HUES48 (cell line): ENCODE data around the gene DPM2.

Experiments
- H3K27ac ChIP-seq: one replicate; pipeline ENCODE4 v1.7.0; 2013; ENCODE audit warnings: low read depth, low read length, inconsistent platforms
- H3K27me3 ChIP-seq: 2 replicates; pipeline ENCODE4 v1.6.1; 2013; ENCODE audit warnings: mild to moderate bottlenecking, low read length; ENCODE audit not compliant: control insufficient read depth, insufficient read depth
- H3K36me3 ChIP-seq: 2 replicates; pipeline ENCODE4 v1.6.1; 2013; ENCODE audit warnings: low read length; ENCODE audit not compliant: control insufficient read depth, insufficient read depth
- H3K4me1 ChIP-seq: 2 replicates; pipeline ENCODE4 v1.6.1; 2013; ENCODE audit warnings: mild to moderate bottlenecking, low read length; ENCODE audit not compliant: control insufficient read depth, insufficient read depth
- H3K4me3 ChIP-seq: 2 replicates; pipeline ENCODE4 v1.5.1; 2013; ENCODE audit warnings: mild to moderate bottlenecking, low read depth, low read length
- H3K9ac ChIP-seq: 2 replicates; pipeline ENCODE4 v1.6.1; 2013; ENCODE audit warnings: mild to moderate bottlenecking, low read depth, low read length, moderate library complexity
- H3K9me3 ChIP-seq: 2 replicates; pipeline ENCODE4 v1.6.1; 2013; ENCODE audit warnings: low read length; ENCODE audit not compliant: control insufficient read depth, insufficient read depth

Gene DPM2

GRCh38 chr9:127971357-127972235 is 33.9 kb upstream of the DPM2 start:
- H3K4me1 ChIP-seq, result peaks cover 31% of the 10 kb centered on the region
- no peak overlapping the region; the same call in 1 of the 2 replicates for H3K9ac ChIP-seq
- H3K27ac ChIP-seq, result peak overlapping the region; percentile 72
- H3K4me3 ChIP-seq, result no peak overlapping the region
- no peaks in the 10 kb centered on the region for H3K27me3 ChIP-seq
- H3K9me3 ChIP-seq, result no peaks in the 10 kb centered on the region
- no peaks in the 10 kb centered on the region for H3K36me3 ChIP-seq

- H3K4me3 ChIP-seq, result no peak overlapping the region
- peak overlapping the region; percentile 72 for H3K27ac ChIP-seq
- H3K36me3 ChIP-seq, result no peaks in the 10 kb centered on the region
- no peaks in the 10 kb centered on the region for H3K27me3 ChIP-seq
- no peaks in the 10 kb centered on the region for H3K9me3 ChIP-seq
- H3K9ac ChIP-seq, result no peak overlapping the region; the same call in 1 of the 2 replicates
- peaks cover 33% of the 10 kb centered on the region for H3K4me1 ChIP-seq
These were observed 33.0 kb upstream of the DPM2 start for GRCh38 chr9:127970401-127971313.

DNA sequence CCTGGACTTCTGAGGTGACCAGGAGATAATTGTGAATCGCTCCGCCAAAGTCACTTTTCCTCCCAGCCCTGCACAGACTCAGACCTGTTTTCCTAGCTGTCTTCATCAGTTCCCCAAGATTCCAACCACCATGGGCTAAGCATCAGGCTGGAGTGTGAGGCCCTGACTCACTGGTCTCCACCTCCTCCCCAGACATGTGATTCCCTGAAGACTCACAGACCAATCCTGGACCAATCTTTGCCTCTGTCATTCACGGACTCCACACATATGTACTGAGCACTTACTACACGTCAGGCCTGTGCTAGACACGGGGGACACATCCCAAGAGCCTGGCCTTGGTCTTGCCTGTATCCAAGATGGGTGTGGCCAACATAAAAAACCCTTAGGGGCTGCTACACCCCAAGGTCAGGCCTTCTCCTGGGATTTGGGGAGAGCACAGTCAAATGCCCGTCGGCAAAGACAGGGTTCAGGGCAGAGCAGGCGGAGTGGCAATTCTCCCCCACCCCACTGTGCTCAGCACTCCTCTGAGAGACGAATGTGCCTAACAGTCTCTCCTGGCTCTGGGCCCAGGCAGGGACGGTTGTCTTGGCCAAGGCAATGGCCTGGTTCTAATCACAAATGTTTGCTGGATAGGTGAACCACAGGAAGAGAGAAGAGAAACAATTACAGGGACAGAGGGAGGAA is 31.2 kb upstream of the DPM2 start:
- H3K9ac ChIP-seq, result no peak overlapping the region
- no peaks in the 10 kb centered on the region for H3K36me3 ChIP-seq
- H3K4me3 ChIP-seq, result no peak overlapping the region
- H3K9me3 ChIP-seq, result no peaks in the 10 kb centered on the region
- no peaks in the 10 kb centered on the region for H3K27me3 ChIP-seq
- peaks cover 39% of the 10 kb centered on the region for H3K4me1 ChIP-seq
- no peak overlapping the region for H3K27ac ChIP-seq

DNA sequence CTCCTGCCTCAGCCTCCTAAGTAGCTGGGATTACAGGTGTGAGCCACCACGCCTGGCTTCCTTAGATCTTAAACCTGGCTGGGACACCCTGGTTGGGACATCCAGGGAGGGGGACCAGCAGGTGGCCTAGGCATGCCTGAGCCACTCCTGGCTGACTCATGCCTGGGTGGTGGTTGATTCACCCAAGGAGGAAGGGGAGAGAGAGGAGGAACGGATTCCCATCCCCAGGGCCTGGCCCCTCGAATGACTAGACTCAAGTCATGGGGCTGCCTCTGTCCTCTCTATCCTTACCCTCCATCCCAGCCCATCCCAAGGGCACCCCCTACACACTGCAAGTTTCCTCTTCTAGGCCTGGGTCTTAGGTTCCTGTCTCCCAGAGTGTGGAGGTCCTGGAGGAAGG is 30.4 kb upstream of the DPM2 start:
- Histone ChIP-seq H3K4me3 (no peak overlapping the region), H3K9me3 (no peaks in the 10 kb centered on the region), H3K27me3 (no peaks in the 10 kb centered on the region), H3K36me3 (no peaks in the 10 kb centered on the region), H3K4me1 (peaks cover 39% of the 10 kb centered on the region), H3K9ac (no peak overlapping the region), H3K27ac (no peak overlapping the region)

DNA sequence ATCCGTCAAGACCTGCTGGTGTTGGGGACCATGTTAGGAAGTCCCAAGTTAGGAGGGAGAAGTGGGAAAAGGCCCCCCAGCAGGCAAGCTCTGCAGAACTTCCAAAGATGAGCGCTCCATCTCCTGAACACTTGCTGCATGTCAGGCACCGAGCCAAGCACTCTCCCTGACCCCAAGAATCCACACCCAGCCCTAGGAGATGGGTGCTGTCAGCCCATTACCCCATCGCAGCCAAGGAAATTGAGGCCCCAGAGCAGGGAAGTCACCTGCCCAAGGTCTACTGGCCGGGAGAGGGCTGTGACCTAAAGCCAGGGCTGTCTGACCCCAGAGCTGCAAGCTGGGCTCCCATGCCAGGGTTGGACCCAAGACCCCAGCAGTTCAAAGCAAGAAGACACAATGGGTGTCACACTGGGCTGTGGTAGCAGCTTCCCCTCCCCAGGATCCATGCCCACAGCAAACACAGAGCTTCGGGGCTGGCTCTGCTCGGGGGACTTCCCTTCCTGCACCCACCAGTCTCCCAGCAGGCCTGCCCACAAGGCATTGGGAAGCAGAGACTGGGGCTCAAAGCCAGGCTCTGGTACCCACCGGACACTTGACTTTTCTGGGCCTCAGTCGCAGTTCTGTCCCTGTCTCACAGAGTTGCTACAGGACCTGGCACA is 29.6 kb upstream of the DPM2 start:
- no peak overlapping the region for H3K4me3 ChIP-seq
- H3K27me3 ChIP-seq, result no peaks in the 10 kb centered on the region
- peaks cover 36% of the 10 kb centered on the region for H3K4me1 ChIP-seq
- H3K36me3 ChIP-seq, result no peaks in the 10 kb centered on the region
- no peaks in the 10 kb centered on the region for H3K9me3 ChIP-seq
- H3K9ac ChIP-seq, result no peak overlapping the region
- no peak overlapping the region for H3K27ac ChIP-seq

GRCh38 chr9:127966416-127967150 is 28.9 kb upstream of the DPM2 start:
- no peaks in the 10 kb centered on the region for H3K9me3 ChIP-seq
- H3K4me3 ChIP-seq, result no peak overlapping the region
- H3K4me1 ChIP-seq, result peaks cover 34% of the 10 kb centered on the region
- H3K27ac ChIP-seq, result no peak overlapping the region
- H3K9ac ChIP-seq, result no peak overlapping the region
- H3K36me3 ChIP-seq, result no peaks in the 10 kb centered on the region
- no peaks in the 10 kb centered on the region for H3K27me3 ChIP-seq

DNA sequence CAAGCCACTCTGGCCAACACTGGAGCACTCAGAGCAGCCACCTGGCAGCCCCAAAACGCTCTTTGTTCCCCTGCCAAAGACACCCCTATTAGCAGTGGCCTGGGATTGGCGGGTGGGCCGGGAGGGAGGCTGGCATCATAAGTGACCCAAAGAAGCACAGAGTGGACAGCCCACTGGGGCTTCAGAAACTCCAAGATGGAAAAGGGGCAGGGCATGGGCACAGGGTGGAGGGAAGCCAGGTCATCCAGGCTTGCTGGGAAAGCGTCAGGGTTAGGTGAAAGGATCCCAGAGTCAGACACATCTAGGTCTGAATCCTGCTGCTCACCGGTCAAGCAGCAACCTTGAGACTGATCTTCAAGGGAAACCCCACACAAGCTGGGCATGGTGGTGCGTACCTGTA is 28.3 kb upstream of the DPM2 start:
- Histone ChIP-seq H3K9me3 (no peaks in the 10 kb centered on the region), H3K27me3 (no peaks in the 10 kb centered on the region), H3K27ac (no peak overlapping the region), H3K4me1 (peaks cover 28% of the 10 kb centered on the region), H3K9ac (peak overlapping the region; percentile 45; the same call in 1 of the 2 replicates), H3K36me3 (no peaks in the 10 kb centered on the region), H3K4me3 (no peak overlapping the region)

- H3K9me3 ChIP-seq, result no peaks in the 10 kb centered on the region
- peaks cover 20% of the 10 kb centered on the region for H3K4me1 ChIP-seq
- no peak overlapping the region for H3K9ac ChIP-seq
- no peak overlapping the region for H3K4me3 ChIP-seq
- no peak overlapping the region for H3K27ac ChIP-seq
- no peaks in the 10 kb centered on the region for H3K36me3 ChIP-seq
- H3K27me3 ChIP-seq, result no peaks in the 10 kb centered on the region
These were observed 25.9 kb upstream of the DPM2 start for GRCh38 chr9:127963359-127964064.

DNA sequence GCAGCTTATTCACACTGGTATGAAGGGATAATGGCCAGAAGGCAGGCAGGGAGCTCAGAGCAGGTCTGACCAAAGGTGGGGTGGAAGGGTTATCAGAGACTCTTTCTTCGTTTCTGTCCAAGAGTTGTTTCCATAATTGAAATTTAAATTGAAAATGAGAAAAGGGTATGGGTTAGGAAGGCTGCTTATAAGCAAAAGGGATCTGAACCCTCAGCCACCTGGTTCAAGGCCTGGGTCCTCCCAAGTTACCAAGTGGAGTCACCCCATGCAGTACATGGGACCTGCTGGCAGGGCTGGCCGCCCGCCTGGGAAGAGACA is 25.3 kb upstream of the DPM2 start:
- Histone ChIP-seq H3K27me3 (no peaks in the 10 kb centered on the region), H3K4me3 (no peak overlapping the region), H3K36me3 (no peaks in the 10 kb centered on the region), H3K9me3 (no peaks in the 10 kb centered on the region), H3K27ac (no peak overlapping the region), H3K9ac (no peak overlapping the region), H3K4me1 (peaks cover 20% of the 10 kb centered on the region)
